ENCODE measurements around the gene PCSK9.

GRCh38 chr1:55041613-55042012, 2.3 kb downstream of the PCSK9 start:
- TF ChIP-seq CTCF (IDR thresholded peaks at IDR 0.05; ENCODE audit: insufficient read depth, low read depth, low read length) (no peak), EZH2 (IDR thresholded peaks at IDR 0.05; ENCODE audit: insufficient read depth, low read length) (no peak)
